HG03045 (cell line): ENCODE results near the gene MED6.
A peak's percentile ranks its signal among the peaks of the same experiment; 100 is the strongest.

Source experiments
- ATAC-seq: cut with Tn5 transposase; IDR thresholded peaks from one replicate; pipeline ENCODE4 v1.9.1; 2021; ENCODE audit warnings: mild to moderate bottlenecking, moderate library complexity; ENCODE audit not compliant: unreplicated experiment

MED6 gene, protein sequence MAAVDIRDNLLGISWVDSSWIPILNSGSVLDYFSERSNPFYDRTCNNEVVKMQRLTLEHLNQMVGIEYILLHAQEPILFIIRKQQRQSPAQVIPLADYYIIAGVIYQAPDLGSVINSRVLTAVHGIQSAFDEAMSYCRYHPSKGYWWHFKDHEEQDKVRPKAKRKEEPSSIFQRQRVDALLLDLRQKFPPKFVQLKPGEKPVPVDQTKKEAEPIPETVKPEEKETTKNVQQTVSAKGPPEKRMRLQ

DNA sequence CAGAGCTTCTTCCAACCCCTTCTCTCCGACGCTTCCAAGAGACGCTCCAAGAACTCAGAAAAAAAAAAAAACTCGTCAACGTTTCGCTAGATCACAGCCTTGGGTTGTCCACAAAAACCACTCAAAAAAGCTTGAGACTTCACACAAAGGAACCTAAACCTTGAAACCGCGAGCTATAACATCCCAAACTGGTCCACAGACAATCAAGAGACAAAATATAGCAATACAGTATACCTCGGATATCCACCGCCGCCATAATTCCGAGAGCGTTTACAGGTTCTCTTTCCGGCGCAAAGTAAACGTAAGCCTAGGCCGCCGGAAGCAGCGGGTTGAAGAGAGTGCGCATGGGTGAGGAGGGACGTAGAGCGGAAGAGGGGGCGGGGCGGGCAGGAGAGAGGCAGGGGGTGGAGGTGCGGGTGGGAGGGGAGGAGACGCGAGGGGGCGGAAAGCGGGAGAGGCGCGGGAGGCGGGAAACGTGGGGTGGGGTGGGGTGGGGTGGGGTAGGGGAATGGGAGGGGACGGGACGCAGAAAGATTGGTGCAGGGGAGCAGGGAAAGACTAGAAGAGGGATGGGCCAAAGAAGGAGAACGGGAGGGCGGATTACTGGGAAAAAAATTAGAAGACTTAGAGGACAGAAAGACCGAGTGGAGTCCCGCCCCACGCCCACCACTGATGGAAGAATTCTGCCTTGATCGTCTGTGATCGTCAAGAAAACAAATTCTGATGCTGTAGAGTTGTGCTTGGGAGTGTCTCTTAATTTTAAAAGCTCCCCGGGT, at the start of gene MED6:
MED6 (minus strand) TSS at position 274 of the 776 bp plus-strand sequence; CDS start at position 256, 18 bp downstream.
- peak; percentile 97 for ATAC-seq

- no peak for ATAC-seq
Observed at GRCh38 chr14:70649803-70650202, 49.3 kb upstream of the MED6 start.

DNA sequence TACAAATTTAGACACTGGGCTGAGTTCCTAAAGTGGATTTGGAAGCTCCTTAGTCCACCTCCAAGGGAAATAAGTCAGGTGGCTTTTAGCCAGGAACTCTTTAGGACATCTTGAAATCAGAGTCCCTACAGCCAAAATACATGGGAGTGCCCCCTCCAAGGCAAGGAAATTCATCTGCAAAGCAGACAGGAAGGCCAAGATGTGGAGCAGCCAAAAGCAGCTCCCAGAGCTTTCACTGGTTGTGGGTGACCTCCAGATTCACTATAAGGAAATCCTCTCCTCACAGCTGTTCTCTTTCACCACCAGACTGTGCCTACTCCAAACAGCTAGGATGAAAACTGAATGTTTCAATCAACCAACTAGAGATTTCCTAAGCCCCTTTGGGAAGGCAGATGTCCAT, 47.9 kb upstream of the MED6 start:
- no peak for ATAC-seq

GRCh38 chr14:70646705-70647104, 46.2 kb upstream of the MED6 start:
- no peak for ATAC-seq

- no peak for ATAC-seq
Observed at GRCh38 chr14:70645892-70646291, 45.4 kb upstream of the MED6 start.

DNA sequence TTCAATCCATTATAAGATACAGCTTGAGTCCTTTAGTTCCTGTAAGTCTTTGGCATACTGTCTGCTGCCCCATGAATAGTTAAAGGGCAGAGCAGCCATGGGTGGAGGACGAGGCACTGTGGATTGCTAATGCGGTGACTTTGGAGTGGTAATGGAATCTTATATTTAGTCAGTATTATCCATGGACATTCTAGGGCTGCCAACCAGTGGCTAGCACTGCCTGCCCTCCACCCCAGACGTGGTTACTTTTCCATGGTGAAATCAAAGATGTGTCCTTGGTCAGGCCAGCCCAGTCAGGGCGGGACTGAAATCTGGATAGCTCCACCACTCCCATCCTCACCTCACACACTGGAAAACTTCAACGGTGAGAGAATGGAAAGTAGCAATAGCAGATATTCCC, 43.5 kb upstream of the MED6 start:
- no peak for ATAC-seq

GRCh38 chr14:70642303-70643235, 42.1 kb upstream of the MED6 start:
- peak; percentile 45 for ATAC-seq

DNA sequence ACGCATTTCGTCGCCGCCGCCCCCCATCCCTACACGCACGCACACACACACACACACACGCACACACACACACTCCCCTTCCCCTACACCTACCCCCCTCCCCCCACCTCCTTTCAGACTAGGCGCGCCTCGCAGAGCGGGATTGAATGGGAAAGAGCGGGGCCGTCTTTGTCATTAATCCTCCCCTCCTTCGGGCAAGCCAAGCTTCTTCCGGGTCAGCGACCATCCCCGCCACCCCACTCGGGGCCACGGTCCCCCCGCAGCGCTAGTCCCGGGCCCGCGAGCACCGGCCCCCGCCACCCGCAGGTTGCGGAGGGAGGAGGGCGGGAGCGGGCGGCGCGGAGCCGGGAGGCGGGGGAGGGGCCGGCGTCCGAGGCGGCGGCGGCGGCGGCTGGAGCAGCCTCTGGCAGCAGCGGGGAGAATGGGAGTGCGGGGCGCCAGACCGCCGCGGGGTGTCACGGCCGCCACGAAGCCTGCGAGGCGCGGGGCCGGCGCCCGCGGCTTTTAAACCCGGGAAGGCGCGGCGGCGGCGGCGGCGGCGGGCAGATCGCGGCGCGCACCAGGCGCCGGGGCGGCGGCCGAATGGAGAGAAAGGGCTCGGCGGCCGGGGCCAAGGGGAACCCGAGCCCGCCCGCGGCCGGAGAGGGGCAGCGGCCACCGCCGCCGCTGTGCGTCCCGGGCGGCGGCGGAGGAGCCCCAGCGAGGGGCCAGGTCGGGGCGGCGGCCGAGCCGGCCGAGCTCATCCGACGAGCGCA, 41.3 kb upstream of the MED6 start, which contains the start of gene TTC9:
TTC9 (plus strand) TSS at position 369 of the 755 bp plus-strand sequence; CDS start at position 583, 214 bp downstream.
- ATAC-seq, result peak; percentile 28

- peak; percentile 53 for ATAC-seq
Observed at GRCh38 chr14:70640938-70641547, 40.6 kb upstream of the MED6 start.

- no peak for ATAC-seq
Observed at GRCh38 chr14:70638416-70638815, 38.0 kb upstream of the MED6 start.

GRCh38 chr14:70635971-70636595, 35.6 kb upstream of the MED6 start:
- no peak for ATAC-seq

DNA sequence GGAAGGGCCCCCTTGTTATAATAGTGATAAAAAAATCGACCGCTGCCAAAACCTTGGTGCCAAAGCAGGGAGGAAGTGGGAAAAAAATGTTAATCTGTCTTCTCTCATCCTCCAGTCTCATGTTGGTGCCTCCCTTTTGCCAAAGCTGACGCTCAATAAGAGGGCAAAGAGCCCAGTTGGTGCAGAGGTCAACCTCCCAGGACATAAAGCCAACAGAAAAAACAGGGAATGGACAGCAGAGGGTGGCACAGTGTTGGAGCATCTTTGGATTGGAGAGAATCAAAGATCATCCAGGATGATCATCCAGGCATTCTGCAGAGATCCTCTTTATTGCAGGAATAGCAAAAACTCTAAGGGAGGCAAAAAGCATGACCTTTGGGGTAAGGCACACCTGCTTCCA, 31.5 kb upstream of the MED6 start:
- ATAC-seq, result no peak

- no peak for ATAC-seq
Observed at GRCh38 chr14:70624972-70625371, 24.5 kb upstream of the MED6 start.

DNA sequence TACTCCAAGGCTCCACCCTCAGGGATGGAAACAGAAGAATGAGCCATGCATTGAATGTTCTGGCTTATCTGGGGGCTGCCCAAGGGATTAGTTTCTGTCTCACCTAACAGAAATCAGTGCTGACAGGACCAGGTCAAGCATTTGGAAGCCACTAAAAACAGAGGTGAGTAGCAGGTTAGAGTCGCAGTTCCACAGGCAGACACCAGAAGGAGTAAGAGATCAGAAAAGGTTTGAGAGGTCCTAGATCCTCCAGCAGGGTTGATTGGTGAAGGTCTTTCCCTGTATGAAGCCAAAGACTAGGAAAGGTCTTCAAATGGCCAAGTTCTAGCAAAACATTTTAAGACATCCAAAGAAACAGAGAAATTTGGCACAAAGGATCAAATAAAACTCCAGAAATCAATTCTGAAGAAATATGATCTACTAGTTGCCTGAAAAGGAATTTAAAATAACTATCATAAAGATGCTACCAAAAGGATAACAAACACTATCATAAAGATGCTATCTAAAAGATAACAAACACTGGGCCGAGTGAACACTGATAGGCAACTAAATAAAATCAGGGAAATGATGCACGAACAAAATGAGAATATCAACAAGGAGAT, 21.8 kb upstream of the MED6 start:
- ATAC-seq, result peak; percentile 55

DNA sequence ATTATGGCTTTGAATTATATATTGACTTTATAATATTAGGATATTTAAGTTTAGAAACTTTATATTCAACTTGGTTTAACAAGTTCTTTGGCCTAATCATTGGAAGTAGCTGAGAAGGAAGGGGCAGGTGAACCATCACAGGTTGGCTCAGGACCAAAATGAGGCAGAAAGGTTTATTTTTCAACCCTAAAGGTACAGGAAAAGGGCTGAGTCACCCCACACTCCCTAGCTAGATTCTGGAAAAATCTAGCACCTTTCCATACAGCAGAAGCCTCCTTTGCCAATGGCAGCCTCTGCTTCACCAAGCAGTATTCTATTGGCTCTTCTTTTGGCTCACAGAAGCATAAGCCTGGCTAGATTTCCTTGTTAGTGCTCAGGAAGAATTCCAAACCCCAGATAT, 19.3 kb upstream of the MED6 start:
- no peak for ATAC-seq

DNA sequence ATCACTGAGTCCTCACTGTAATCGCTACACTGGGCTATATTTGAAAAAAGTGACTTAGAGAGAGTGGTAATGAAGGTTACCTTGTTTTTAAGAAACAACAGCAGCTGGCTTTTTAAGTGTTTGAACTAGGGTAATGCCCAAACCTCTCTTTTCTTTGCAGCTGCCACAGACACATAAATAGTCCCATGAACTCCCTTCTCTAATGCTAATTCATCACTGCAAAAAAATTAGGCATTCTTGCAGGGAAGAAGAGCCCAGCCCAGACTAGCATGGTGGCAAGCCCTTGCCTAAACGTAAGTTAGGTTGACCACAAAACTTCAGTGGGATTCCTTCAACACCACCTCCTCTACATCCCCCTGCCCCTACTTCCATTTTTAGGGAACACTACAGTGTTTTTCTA, 17.9 kb upstream of the MED6 start:
- no peak for ATAC-seq

GRCh38 chr14:70616646-70617045, 16.2 kb upstream of the MED6 start:
- ATAC-seq, result no peak

DNA sequence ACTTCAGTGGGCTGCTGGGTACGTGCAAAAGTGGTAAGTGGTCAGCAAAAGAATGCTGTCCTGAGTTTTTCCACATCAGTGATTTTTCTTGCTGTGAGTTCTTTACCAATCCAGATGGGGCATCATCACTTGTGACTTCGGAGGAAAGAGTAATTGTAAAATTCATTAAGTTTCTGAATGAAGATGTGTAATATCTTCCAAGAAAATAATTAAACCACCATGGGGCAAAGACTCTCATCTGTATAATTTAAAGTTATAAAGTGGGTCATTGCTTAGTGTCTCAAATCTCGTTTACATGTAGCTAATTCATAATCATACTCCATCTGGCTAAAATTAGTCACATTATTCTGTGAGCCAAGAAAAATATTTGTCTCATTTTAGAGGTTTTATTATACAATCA, 10.8 kb upstream of the MED6 start:
- no peak for ATAC-seq

DNA sequence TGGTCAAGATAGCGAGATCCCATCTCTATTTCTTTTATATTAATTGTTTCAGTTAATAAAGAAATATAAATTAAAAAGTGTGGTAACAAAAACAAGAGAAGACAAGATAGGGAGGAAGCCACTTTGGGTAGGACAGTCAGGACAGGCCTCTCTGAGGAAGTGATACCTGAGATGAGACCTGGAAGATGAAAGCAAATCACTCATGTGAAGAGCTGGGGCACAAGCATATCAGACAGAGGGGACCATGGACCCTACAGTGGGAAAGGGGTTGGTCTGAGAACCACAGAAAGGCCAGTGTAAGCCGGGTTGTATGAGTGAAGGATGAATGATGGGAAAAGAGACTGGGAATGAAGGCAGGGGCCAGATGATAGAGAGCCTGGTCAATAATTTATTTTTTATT, 1.8 kb upstream of the MED6 start:
- no peak for ATAC-seq
